NCI-H2081 treated with DMSO at 0.1 percent for 48 hours (cell line): ENCODE data around the gene CFAP43.

Experiments
- DNase-seq: peaks from one replicate; lab custom pipeline; 2025; lab: John Stamatoyannopoulos, UW

The CFAP43 gene

GRCh38 chr10:104130041-104130440 is 102.1 kb downstream of the CFAP43 start:
- DNase-seq: no peak

GRCh38 chr10:104128214-104128613 is 104.0 kb downstream of the CFAP43 start:
- DNase-seq: no peak

GRCh38 chr10:104127411-104127810 is 104.8 kb downstream of the CFAP43 start:
- no peak for DNase-seq

- no peak for DNase-seq
Measured at GRCh38 chr10:104123397-104123796, 108.8 kb downstream of the CFAP43 start.

- DNase-seq: no peak
Measured at GRCh38 chr10:104122225-104123107, 109.7 kb downstream of the CFAP43 start.

GRCh38 chr10:104121485-104122224 is 110.5 kb downstream of the CFAP43 start, which contains the start of gene SFR1:
Gene SFR1, plus strand, starts transcription at chr10:104122171. Its CDS starts 13 bp downstream, at chr10:104122184.
- peak; percentile 87 for DNase-seq

GRCh38 chr10:104120903-104121484 is 111.2 kb downstream of the CFAP43 start:
- DNase-seq: no peak

- no peak for DNase-seq
Measured at GRCh38 chr10:104120512-104120902, 111.7 kb downstream of the CFAP43 start.

- DNase-seq: no peak
Measured at GRCh38 chr10:104119996-104120395, 112.2 kb downstream of the CFAP43 start.

GRCh38 chr10:104117839-104118323 is 114.3 kb downstream of the CFAP43 start:
- no peak for DNase-seq

GRCh38 chr10:104113376-104113956 is 118.7 kb downstream of the CFAP43 start:
- DNase-seq: no peak

- DNase-seq: no peak
Measured at GRCh38 chr10:104109908-104110662, 122.1 kb downstream of the CFAP43 start.

GRCh38 chr10:104104926-104105325 is 127.2 kb downstream of the CFAP43 start:
- no peak for DNase-seq

- no peak for DNase-seq
Measured at GRCh38 chr10:104104418-104104817, 127.7 kb downstream of the CFAP43 start.

- DNase-seq: no peak
Measured at GRCh38 chr10:104103956-104104355, 128.2 kb downstream of the CFAP43 start.

- no peak for DNase-seq
Measured at GRCh38 chr10:104101902-104102301, 130.3 kb downstream of the CFAP43 start.

GRCh38 chr10:104100795-104101194 is 131.4 kb downstream of the CFAP43 start:
- DNase-seq: no peak

GRCh38 chr10:104099941-104100340 is 132.2 kb downstream of the CFAP43 start:
- no peak for DNase-seq

GRCh38 chr10:104099269-104099668 is 132.9 kb downstream of the CFAP43 start:
- DNase-seq: no peak

- DNase-seq: no peak
Measured at GRCh38 chr10:104098358-104098925, 133.7 kb downstream of the CFAP43 start.

GRCh38 chr10:104096692-104097091 is 135.5 kb downstream of the CFAP43 start:
- no peak for DNase-seq
